ENCODE measurements around the gene PHC1. TPM values are rescaled to one million over a fixed set of nuclear protein-coding genes. Genes with fewer than 3 reads are reported as not detected.
"Not testable (repeated sequence)": the region's sequence is repeated elsewhere in the genome, so short reads cannot be mapped to it uniquely, and the experiment has no call there.

Gene PHC1
- total RNA-seq = 44.6 TPM

- DNase-seq (ENCODE audit: low spot score) (peak; percentile 90), ATAC-seq (peak; percentile 91)
- intact Hi-C loops (cut with DNase I) = not testable (repeated sequence)
Measured at GRCh38 chr12:8914033-8914715, at the start of gene PHC1. TSS of gene PHC1 (plus strand) at chr12:8914509. CDS start at chr12:8917678, 3,169 bp downstream.

DNA sequence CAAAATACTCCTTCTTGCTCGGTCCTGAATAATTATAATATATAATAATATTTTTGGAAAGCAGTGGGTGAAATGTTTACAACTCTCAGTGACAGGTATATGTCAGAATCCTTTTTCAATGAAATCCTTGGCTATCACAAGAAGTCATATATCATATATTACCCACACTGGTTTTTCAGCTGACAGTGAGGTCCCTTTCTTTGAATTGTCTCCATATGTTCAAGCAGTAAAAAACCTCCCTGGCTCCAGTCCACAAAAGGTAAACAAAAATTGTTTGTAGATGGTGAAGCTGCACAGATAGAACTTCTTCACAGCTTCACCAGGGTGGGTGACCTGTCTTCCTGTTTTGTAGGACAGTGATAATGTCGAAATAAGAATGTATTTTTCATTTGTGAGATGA, 47.9 kb upstream of the PHC1 start:
- intact Hi-C loops (cut with DNase I) = no loop called here
- ATAC-seq (no peak), DNase-seq (ENCODE audit: low spot score) (no peak)

GRCh38 chr12:8867009-8867408, 47.3 kb upstream of the PHC1 start:
- DNase-seq (ENCODE audit: low spot score) (no peak), ATAC-seq (no peak)
- intact Hi-C loops (cut with DNase I) = no loop called here

GRCh38 chr12:8867786-8868185, 46.5 kb upstream of the PHC1 start:
- intact Hi-C loops (cut with DNase I) = no loop called here
- DNase-seq (ENCODE audit: low spot score) = no peak
- no peak for ATAC-seq

- intact Hi-C loops (cut with DNase I) = no loop called here
- DNase-seq (ENCODE audit: low spot score) (no peak), ATAC-seq (peak; percentile 67)
Measured at GRCh38 chr12:8870586-8870985, 43.7 kb upstream of the PHC1 start.

GRCh38 chr12:8871068-8871467, 43.2 kb upstream of the PHC1 start:
- intact Hi-C loops (cut with DNase I) = no loop called here
- ATAC-seq = peak; percentile 90

GRCh38 chr12:8876887-8877286, 37.4 kb upstream of the PHC1 start:
- DNase-seq (ENCODE audit: low spot score) (no peak), ATAC-seq (no peak)
- intact Hi-C loops (cut with DNase I) = no loop called here

More at GRCh38 chr12:8871068-8871467, 43.2 kb upstream of the PHC1 start:
- DNase-seq (ENCODE audit: low spot score) = no peak

- ATAC-seq (no peak), DNase-seq (ENCODE audit: low spot score) (no peak)
- intact Hi-C loops (cut with DNase I) = no loop called here
Measured at GRCh38 chr12:8886502-8887284, 27.6 kb upstream of the PHC1 start.

- no peak for DNase-seq (ENCODE audit: low spot score)
- intact Hi-C loops (cut with DNase I) = no loop called here
- no peak for ATAC-seq
Measured at GRCh38 chr12:8887285-8887715, 27.0 kb upstream of the PHC1 start.

GRCh38 chr12:8890313-8891085, 23.8 kb upstream of the PHC1 start:
- ATAC-seq = peak; percentile 90
- peak; percentile 78 for DNase-seq (ENCODE audit: low spot score)
- intact Hi-C loops (cut with DNase I) = no loop called here

- DNase-seq (ENCODE audit: low spot score) (no peak), ATAC-seq (no peak)
- intact Hi-C loops (cut with DNase I) = no loop called here
Measured at GRCh38 chr12:8891976-8892375, 22.3 kb upstream of the PHC1 start.

DNA sequence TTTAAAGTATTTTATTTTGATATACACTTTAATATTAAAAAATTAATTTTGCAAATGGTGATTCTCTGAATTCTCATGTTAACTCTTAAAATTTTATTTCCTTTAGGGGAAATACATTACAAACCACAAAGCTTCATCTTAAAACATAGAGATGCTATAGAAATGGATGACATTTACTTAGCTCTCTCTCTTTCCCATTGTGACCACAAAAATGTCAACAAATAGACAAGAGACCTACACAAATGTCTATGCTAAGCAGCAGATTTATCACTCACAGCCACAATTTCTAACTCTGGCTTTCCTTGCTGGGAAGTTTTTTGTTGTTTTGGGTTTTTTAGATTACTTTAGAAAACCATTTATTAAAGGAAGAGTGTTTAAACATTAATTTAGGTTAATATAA, 19.9 kb upstream of the PHC1 start:
- no peak for DNase-seq (ENCODE audit: low spot score)
- intact Hi-C loops (cut with DNase I) = no loop called here
- no peak for ATAC-seq

GRCh38 chr12:8894986-8895385, 19.3 kb upstream of the PHC1 start:
- intact Hi-C loops (cut with DNase I) = no loop called here
- DNase-seq (ENCODE audit: low spot score) (no peak), ATAC-seq (no peak)

- intact Hi-C loops (cut with DNase I) = no loop called here
- ATAC-seq (no peak), DNase-seq (ENCODE audit: low spot score) (no peak)
Measured at GRCh38 chr12:8897081-8897480, 17.2 kb upstream of the PHC1 start.

DNA sequence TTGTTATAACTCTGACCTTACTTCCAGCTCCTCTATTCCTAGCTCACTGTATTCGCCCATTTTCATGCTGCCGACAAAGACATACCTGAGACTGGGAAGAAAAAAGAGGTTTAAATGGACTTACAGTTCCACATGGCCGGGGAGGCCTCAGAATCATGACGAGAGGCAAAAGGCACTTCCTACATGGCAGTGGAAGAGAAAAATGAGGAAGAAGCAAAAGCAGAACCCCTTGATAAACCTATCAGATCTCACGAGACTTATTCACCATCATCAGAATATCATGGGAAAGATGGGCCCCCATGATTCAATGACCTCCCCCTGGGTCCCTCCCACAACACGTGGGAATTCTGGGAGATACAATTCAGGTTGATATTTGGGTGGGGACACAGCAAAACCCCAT, 14.5 kb upstream of the PHC1 start:
- ATAC-seq = no peak
- intact Hi-C loops (cut with DNase I) = no loop called here
- no peak for DNase-seq (ENCODE audit: low spot score)

DNA sequence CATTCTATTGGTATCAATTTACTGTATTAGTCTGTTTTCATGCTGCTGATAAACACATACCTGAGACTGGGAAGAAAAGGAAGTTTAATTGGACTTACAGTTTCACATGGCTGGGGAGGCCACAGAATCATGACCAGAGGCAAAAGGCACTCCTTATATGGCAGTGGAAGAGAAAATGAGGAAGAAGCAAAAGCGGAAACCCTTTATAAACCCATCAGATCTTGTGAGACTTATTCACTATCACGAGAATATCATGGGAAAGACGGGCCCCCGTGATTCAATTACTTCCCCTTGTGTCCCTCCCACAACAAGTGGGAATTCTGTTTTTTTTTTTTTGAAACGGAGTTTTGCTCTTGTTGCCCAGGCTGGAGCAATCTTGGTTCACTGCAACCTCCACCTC, 11.6 kb upstream of the PHC1 start:
- ATAC-seq; DNase-seq (ENCODE audit: low spot score); intact Hi-C loops (cut with DNase I): not testable (repeated sequence)

GRCh38 chr12:8903646-8904045, 10.7 kb upstream of the PHC1 start:
- ATAC-seq (no peak), DNase-seq (ENCODE audit: low spot score) (no peak)
- intact Hi-C loops (cut with DNase I) = no loop called here

DNA sequence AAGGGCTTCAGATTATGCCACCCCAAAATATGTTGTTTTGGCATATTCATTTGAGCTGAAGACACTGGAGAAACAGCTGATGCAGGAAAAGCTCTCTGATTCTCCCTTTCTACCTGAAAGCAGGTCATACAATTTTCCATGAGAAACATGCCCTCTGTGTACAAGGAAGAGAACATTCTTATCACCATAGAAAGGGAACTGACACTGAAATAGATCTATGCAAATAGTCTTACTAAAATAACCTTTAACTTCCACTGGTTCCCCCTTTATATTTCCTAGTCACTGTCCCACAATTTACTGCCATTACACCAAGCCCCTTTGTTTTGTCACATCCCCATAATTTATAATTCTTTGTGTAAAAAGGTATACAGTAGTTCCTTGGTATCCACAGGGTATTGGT, 9.6 kb upstream of the PHC1 start:
- ATAC-seq (no peak), DNase-seq (ENCODE audit: low spot score) (no peak)
- intact Hi-C loops (cut with DNase I) = no loop called here

DNA sequence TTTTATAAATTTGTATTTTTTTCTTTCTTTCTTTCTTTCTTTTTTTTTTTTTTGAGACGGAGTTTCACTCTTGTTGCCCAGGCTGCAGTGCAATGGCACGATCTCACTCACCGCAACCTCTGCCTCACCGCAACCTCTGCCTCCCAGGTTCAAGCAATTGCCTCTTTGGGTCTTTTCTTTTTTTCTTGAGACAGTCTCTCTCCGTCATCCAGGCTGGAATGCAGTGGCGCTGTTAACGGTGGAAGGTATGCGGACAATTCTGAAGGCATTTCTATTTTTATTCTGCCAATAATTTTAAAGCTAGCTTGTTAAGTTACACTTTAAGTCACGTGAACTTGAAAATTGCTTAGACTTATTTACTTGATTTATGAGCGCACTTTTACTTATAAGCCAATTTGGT, 8.8 kb upstream of the PHC1 start:
- no peak for ATAC-seq
- intact Hi-C loops (cut with DNase I) = no loop called here
- DNase-seq (ENCODE audit: low spot score) = no peak
